ENCODE results near the gene RNF138. TPM values are rescaled to one million over a fixed set of nuclear protein-coding genes. Genes with fewer than 3 reads are reported as not detected.

Gene RNF138
- total RNA-seq, 1 experiment from 2014 or later: 103 TPM

DNA sequence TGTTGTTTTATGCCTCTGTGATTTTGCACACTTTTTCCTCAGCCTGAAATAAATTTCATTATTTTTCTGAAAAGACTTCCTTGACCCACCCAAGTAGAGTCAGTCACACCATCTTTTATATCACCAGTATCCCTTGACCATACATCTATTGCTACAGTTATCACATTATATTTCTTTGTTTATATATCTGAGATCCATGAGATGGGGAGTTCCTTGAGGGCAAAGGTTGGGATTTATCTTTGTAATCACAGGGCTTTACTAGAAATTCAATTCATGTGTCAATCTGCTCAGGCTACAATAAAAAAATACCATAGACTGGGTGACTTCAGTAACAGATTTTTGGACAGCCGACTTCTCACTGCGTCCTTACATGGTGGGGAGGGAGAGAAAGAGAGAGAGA lies 12.8 kb upstream of the RNF138 start:
- no peak for TF ChIP-seq NFATC4 (CRISPR knock-in tag; IDR thresholded peaks at IDR 0.05)
- TF ChIP-seq, protein P1, sequence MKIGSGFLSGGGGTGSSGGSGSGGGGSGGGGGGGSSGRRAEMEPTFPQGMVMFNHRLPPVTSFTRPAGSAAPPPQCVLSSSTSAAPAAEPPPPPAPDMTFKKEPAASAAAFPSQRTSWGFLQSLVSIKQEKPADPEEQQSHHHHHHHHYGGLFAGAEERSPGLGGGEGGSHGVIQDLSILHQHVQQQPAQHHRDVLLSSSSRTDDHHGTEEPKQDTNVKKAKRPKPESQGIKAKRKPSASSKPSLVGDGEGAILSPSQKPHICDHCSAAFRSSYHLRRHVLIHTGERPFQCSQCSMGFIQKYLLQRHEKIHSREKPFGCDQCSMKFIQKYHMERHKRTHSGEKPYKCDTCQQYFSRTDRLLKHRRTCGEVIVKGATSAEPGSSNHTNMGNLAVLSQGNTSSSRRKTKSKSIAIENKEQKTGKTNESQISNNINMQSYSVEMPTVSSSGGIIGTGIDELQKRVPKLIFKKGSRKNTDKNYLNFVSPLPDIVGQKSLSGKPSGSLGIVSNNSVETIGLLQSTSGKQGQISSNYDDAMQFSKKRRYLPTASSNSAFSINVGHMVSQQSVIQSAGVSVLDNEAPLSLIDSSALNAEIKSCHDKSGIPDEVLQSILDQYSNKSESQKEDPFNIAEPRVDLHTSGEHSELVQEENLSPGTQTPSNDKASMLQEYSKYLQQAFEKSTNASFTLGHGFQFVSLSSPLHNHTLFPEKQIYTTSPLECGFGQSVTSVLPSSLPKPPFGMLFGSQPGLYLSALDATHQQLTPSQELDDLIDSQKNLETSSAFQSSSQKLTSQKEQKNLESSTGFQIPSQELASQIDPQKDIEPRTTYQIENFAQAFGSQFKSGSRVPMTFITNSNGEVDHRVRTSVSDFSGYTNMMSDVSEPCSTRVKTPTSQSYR (CRISPR knock-in tag; IDR thresholded peaks at IDR 0.05): no peak
- ChIA-PET POLR2A (no interaction called here), CTCF (no interaction called here)
- no peak overlapping the region for H3K27ac Mint-ChIP-seq
- ATAC-seq (no peak), DNase-seq (ENCODE audit: low spot score) (no peak)
- no peaks in the 10 kb centered on the region; the same call in 1 of the 2 replicates for H3K27me3 Mint-ChIP-seq (ENCODE audit: low read depth)
- no peak overlapping the region for H3K4me3 Mint-ChIP-seq
- H3K9me3 Mint-ChIP-seq: 0 out of 2 replicates have a peak, but pooled peaks cover 5% of the 10 kb centered on the region
- H3K36me3 Mint-ChIP-seq: no peaks in the 10 kb centered on the region; the same call in 1 of the 2 replicates
- no peaks in the 10 kb centered on the region; the same call in 1 of the 2 replicates for H3K4me1 Mint-ChIP-seq

GRCh38 chr18:32081881-32082280 lies 9.8 kb upstream of the RNF138 start:
- TF ChIP-seq, protein P2, sequence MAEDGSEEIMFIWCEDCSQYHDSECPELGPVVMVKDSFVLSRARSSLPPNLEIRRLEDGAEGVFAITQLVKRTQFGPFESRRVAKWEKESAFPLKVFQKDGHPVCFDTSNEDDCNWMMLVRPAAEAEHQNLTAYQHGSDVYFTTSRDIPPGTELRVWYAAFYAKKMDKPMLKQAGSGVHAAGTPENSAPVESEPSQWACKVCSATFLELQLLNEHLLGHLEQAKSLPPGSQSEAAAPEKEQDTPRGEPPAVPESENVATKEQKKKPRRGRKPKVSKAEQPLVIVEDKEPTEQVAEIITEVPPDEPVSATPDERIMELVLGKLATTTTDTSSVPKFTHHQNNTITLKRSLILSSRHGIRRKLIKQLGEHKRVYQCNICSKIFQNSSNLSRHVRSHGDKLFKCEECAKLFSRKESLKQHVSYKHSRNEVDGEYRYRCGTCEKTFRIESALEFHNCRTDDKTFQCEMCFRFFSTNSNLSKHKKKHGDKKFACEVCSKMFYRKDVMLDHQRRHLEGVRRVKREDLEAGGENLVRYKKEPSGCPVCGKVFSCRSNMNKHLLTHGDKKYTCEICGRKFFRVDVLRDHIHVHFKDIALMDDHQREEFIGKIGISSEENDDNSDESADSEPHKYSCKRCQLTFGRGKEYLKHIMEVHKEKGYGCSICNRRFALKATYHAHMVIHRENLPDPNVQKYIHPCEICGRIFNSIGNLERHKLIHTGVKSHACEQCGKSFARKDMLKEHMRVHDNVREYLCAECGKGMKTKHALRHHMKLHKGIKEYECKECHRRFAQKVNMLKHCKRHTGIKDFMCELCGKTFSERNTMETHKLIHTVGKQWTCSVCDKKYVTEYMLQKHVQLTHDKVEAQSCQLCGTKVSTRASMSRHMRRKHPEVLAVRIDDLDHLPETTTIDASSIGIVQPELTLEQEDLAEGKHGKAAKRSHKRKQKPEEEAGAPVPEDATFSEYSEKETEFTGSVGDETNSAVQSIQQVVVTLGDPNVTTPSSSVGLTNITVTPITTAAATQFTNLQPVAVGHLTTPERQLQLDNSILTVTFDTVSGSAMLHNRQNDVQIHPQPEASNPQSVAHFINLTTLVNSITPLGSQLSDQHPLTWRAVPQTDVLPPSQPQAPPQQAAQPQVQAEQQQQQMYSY (CRISPR knock-in tag; IDR thresholded peaks at IDR 0.05): peak; percentile 86
- TF ChIP-seq NR3C1 (CRISPR knock-in tag; conservative IDR thresholded peaks at IDR 0.05; ENCODE audit: low read depth) (no peak), TCF7 (CRISPR knock-in tag; IDR thresholded peaks at IDR 0.05; ENCODE audit: low read depth) (no peak), NFYB (CRISPR knock-in tag; conservative IDR thresholded peaks at IDR 0.05; ENCODE audit: low read depth) (no peak), RELA (CRISPR knock-in tag; IDR thresholded peaks at IDR 0.05; ENCODE audit: borderline replicate concordance) (no peak)

GRCh38 chr18:32083781-32084180 lies 7.9 kb upstream of the RNF138 start:
- DNase-seq (ENCODE audit: low spot score): no peak

More at GRCh38 chr18:32081881-32082280, 9.8 kb upstream of the RNF138 start:
- ATAC-seq (no peak), DNase-seq (ENCODE audit: low spot score) (no peak)
- no peaks in the 10 kb centered on the region; the same call in 1 of the 2 replicates for H3K27me3 Mint-ChIP-seq (ENCODE audit: low read depth)
- H3K4me1 Mint-ChIP-seq: peaks cover 10% of the 10 kb centered on the region
- 0 out of 2 replicates have a peak, but pooled peaks cover 5% of the 10 kb centered on the region for H3K9me3 Mint-ChIP-seq
- H3K36me3 Mint-ChIP-seq: no peaks in the 10 kb centered on the region
- ChIA-PET POLR2A (no interaction called here), CTCF (no interaction called here)
- H3K27ac Mint-ChIP-seq: no peak overlapping the region
- no peak overlapping the region for H3K4me3 Mint-ChIP-seq

More at GRCh38 chr18:32083781-32084180, 7.9 kb upstream of the RNF138 start:
- no peak for ATAC-seq
- TF ChIP-seq ZNF396 (CRISPR knock-in tag; IDR thresholded peaks at IDR 0.05; ENCODE audit: borderline replicate concordance): no peak
- no peak for TF ChIP-seq SOX15 (CRISPR knock-in tag; IDR thresholded peaks at IDR 0.05)
- TF ChIP-seq ZNF263 (CRISPR knock-in tag; IDR thresholded peaks at IDR 0.05; ENCODE audit: low read depth): no peak
- no peak for TF ChIP-seq ZNF532 (CRISPR knock-in tag; IDR thresholded peaks at IDR 0.05; ENCODE audit: borderline replicate concordance)
- no peak for TF ChIP-seq FOXP4 (CRISPR knock-in tag; IDR thresholded peaks at IDR 0.05)
- TF ChIP-seq FOXK1 (CRISPR knock-in tag; IDR thresholded peaks at IDR 0.05): no peak
- ChIA-PET POLR2A (no interaction called here), CTCF (interaction anchor here (1.9 kb wide), 1 partner anchor 12 kb away, joined by 8 read pairs; no protein-coding TSS in a partner anchor)
- H3K9me3 Mint-ChIP-seq: 0 out of 2 replicates have a peak, but pooled peaks cover 5% of the 10 kb centered on the region
- H3K27ac Mint-ChIP-seq: peak overlapping the region; percentile 58; the same call in 1 of the 2 replicates
- no peaks in the 10 kb centered on the region for H3K36me3 Mint-ChIP-seq
- H3K27me3 Mint-ChIP-seq (ENCODE audit: low read depth): no peaks in the 10 kb centered on the region; the same call in 1 of the 2 replicates
- H3K4me3 Mint-ChIP-seq: no peak overlapping the region
- peaks cover 10% of the 10 kb centered on the region for H3K4me1 Mint-ChIP-seq
